ENCODE data around the gene MUC12.

- TF ChIP-seq CTCF (IDR thresholded peaks at IDR 0.05), result no peak
- TF ChIP-seq POLR2A (IDR thresholded peaks at IDR 0.05; ENCODE audit: low read depth), result no peak
Measured at GRCh38 chr7:100978300-100978699, 8.9 kb downstream of the MUC12 start.

All from esophagus muscularis mucosa (tissue), 3 donors.